GM12864 (cell line): Measurements from ENCODE around the gene SLC39A11.
"Not testable (repeated sequence)": the region's sequence is repeated elsewhere in the genome, so short reads cannot be mapped to it uniquely, and the experiment has no call there.

Experiments used
- DNase-seq: peaks from one replicate; pipeline ENCODE4 v3.0.0-alpha.2; 2011; ENCODE audit warnings: low read depth
- H3K4me3 ChIP-seq: 2 replicates; pipeline ENCODE4 v1.5.1; 2011; ENCODE audit warnings: mild to moderate bottlenecking, low read depth, low read length, control low read depth
- CTCF ChIP-seq: IDR thresholded peaks from 2 replicates; pipeline ENCODE4 v1.5.1; 2011; ENCODE audit warnings: low read depth, mild to moderate bottlenecking, moderate library complexity, low read length, control low read depth, inconsistent platforms; ENCODE audit errors: missing control alignments

The SLC39A11 gene

DNA sequence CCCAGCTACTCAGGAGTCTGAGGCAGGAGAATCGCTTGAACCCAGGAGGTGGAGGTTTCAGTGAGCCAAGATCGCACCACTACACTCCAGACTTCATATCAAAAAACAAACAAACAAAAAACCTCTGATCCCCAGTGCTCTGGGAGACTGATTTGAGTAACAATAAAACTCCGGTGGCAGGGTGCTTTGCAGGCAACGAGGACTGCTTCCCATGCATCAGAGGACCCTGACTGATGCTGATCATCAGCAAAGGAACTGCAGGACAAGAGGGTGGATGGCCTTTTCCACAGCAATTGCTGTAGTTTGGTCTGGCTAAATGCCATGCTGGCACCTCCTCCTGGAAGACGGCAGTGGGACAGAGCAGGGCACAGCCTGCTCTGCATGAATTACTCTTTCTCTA, 6.4 kb upstream of the SLC39A11 start:
- DNase-seq: no peak
- no peak for TF ChIP-seq CTCF

DNA sequence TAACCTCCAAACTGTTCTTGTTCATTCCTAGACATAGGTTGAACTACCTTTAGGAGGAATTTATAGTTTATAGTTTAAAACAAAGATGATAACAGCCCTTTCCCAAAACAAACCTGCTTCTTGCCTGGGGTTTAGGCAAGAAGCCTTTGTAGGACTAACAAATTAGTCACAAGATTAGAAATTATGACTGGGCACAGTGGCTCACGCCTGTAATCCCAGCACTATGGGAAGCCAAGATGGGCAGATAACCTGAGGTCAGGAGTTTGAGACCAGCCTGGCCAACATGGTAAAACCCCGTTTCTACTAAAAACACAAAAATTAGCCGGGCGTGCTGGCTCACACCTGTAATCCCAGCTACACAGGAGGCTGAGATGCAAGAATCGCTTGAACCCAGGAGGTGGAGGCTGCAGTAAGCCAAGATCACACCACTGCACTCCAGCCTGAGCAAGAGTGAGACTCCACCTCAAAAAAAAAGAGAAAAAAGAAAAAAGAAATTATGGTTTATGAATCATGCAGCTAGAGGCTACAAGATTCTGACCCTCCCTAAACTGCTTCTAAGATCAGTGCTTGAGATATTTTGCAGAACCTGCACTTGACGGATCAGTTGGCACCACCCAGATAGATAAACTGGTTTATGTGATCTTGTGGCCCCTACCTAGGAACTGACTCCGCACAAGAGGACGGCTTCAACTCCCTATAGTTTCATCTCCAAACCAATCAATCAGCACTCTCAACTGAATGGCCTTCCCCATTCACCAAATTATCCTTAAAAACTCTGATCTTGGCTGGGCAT, 5.7 kb upstream of the SLC39A11 start:
- not testable (repeated sequence) for H3K4me3 ChIP-seq, DNase-seq

More for the DNA sequence above, 6.4 kb upstream of the SLC39A11 start:
- H3K4me3 ChIP-seq: no peak overlapping the region

- H3K4me3 ChIP-seq: no peak overlapping the region
- no peak for DNase-seq
- TF ChIP-seq CTCF: no peak
Measured at GRCh38 chr17:73096866-73097265, 4.4 kb upstream of the SLC39A11 start.

- H3K4me3 ChIP-seq: no peak overlapping the region
- DNase-seq: no peak
- TF ChIP-seq CTCF: no peak
Measured at GRCh38 chr17:73096211-73096610, 3.7 kb upstream of the SLC39A11 start.

- no peak for TF ChIP-seq CTCF
- peak overlapping the region; percentile 84; the same call in 1 of the 2 replicates for H3K4me3 ChIP-seq
- DNase-seq: no peak
Measured at GRCh38 chr17:73093286-73093685, 798 bp upstream of the SLC39A11 start.

DNA sequence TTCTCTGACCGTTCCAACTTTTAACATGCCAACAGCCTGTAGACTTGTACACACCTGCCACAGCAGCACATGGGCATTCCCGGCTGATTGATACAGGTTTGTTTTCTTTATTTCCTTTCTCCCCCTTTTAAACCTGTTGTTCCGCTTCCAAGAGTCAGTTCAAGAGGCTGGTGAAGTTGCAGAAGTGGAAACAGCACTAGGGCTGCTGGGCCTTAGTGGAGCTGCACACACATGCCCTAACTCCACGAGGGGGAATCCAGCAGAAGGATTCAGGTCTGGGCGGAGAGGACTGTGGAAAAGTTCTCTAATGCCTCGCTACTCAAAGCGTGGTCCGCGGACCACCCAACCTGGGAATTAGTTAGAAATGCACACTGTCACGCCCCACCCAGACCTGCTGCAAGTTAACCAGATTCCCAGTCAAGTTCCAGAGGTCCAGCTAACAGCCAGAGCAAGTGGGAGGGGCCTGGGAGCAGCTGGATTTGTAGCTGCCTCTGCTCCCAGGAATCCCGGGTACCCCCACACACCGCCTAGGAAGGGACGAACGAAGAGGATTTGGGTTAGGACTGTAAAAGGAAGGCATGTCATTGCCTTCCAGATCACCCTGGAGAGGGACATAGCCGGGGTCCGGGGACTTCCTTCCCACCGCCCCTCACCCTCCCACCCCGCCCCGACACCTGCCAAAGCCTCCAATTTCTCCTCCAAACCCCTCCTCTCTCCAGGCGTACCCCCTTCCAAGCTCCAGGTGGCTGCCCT, 542 bp downstream of the SLC39A11 start:
- DNase-seq: no peak
- H3K4me3 ChIP-seq: peak overlapping the region; percentile 84
- TF ChIP-seq CTCF: no peak

DNA sequence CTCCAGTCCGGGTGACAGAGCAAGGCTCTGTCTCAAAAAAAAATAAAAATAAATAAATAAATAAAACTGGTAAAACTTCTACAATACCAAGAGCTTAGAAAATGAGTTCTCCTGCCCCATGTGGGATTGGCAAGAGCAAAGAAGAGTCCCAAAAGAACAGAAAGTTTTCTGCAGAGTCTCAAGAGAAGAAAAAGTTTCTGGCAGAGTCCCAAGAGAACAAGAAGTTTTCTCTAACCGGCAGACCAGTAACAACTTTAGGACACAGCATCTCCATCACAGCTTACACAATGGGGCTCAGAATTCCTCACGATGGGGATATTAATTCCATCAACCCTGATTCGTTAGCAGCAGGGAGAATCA, 1.1 kb downstream of the SLC39A11 start:
- peak overlapping the region; percentile 84 for H3K4me3 ChIP-seq
- no peak for TF ChIP-seq CTCF
- DNase-seq: no peak
